HG02642 (cell line): ENCODE results near the gene CLINT1.

Experiments
- ATAC-seq: cut with Tn5 transposase; IDR thresholded peaks from one replicate; pipeline ENCODE4 v1.9.1; 2021; ENCODE audit warnings: mild to moderate bottlenecking; ENCODE audit not compliant: unreplicated experiment, poor library complexity

Gene CLINT1

GRCh38 chr5:157821822-157822622 lies 36.9 kb downstream of the CLINT1 start:
- ATAC-seq, result no peak

- ATAC-seq, result no peak
Measured at GRCh38 chr5:157821405-157821804, 37.5 kb downstream of the CLINT1 start.

- no peak for ATAC-seq
Measured at GRCh38 chr5:157820593-157821252, 38.2 kb downstream of the CLINT1 start.

- ATAC-seq, result no peak
Measured at GRCh38 chr5:157819502-157820115, 39.3 kb downstream of the CLINT1 start.

GRCh38 chr5:157818368-157818767 lies 40.6 kb downstream of the CLINT1 start:
- no peak for ATAC-seq

- ATAC-seq, result no peak
Measured at GRCh38 chr5:157817928-157818327, 41.0 kb downstream of the CLINT1 start.

- no peak for ATAC-seq
Measured at GRCh38 chr5:157817387-157817702, 41.6 kb downstream of the CLINT1 start.

GRCh38 chr5:157816682-157817386 lies 42.1 kb downstream of the CLINT1 start:
- no peak for ATAC-seq

GRCh38 chr5:157812086-157812485 lies 46.9 kb downstream of the CLINT1 start:
- ATAC-seq, result no peak

GRCh38 chr5:157808043-157808442 lies 50.9 kb downstream of the CLINT1 start:
- ATAC-seq, result no peak

GRCh38 chr5:157802736-157803135 lies 56.2 kb downstream of the CLINT1 start:
- no peak for ATAC-seq

- ATAC-seq, result no peak
Measured at GRCh38 chr5:157800137-157800536, 58.8 kb downstream of the CLINT1 start.

GRCh38 chr5:157799578-157799977 lies 59.4 kb downstream of the CLINT1 start:
- no peak for ATAC-seq

- ATAC-seq, result no peak
Measured at GRCh38 chr5:157793301-157793700, 65.6 kb downstream of the CLINT1 start.

GRCh38 chr5:157785801-157786200 lies 73.1 kb downstream of the CLINT1 start:
- ATAC-seq, result no peak

GRCh38 chr5:157779221-157779620 lies 79.7 kb downstream of the CLINT1 start:
- ATAC-seq, result no peak

GRCh38 chr5:157778121-157778805 lies 80.7 kb downstream of the CLINT1 start:
- no peak for ATAC-seq

GRCh38 chr5:157772127-157772526 lies 86.8 kb downstream of the CLINT1 start:
- ATAC-seq, result no peak

- ATAC-seq, result no peak
Measured at GRCh38 chr5:157770665-157771064, 88.3 kb downstream of the CLINT1 start.

GRCh38 chr5:157767689-157768088 lies 91.3 kb downstream of the CLINT1 start:
- no peak for ATAC-seq
